Urinary bladder (tissue), 4 donors: Measurements from ENCODE around the gene LCNL1. TPM values are rescaled to one million over a fixed set of nuclear protein-coding genes. Genes with fewer than 3 reads are reported as not detected.
"Not testable (repeated sequence)": the region's sequence is repeated elsewhere in the genome, so short reads cannot be mapped to it uniquely, and the experiment has no call there.

ENCODE experiments used
- DNase-seq: peaks from one replicate; pipeline ENCODE4 v3.0.0-alpha.2; 2015; ENCODE audit errors: extremely low spot score
- H3K27ac ChIP-seq: one replicate; pipeline ENCODE4 v1.5.1; 2013; ENCODE audit warnings: low read depth, mild to moderate bottlenecking, moderate library complexity
- H3K36me3 ChIP-seq: one replicate; pipeline ENCODE4 v1.6.1; 2013; ENCODE audit warnings: mild to moderate bottlenecking, moderate library complexity; ENCODE audit not compliant: insufficient read depth
- H3K4me1 ChIP-seq: one replicate; pipeline ENCODE4 v1.6.1; 2013; ENCODE audit warnings: mild to moderate bottlenecking, moderate library complexity; ENCODE audit not compliant: insufficient read depth
- H3K4me3 ChIP-seq: one replicate; pipeline ENCODE4 v1.5.1; 2013; ENCODE audit warnings: low read depth, low read length
- WGBS: extraction: QIAGEN DNeasy Blood & Tissue Kit; methylation state at CpG from one replicate; pipeline ENCODE4 v1.1.7; 2013; 5-methylcytosine and 5-hydroxymethylcytosine counted together
- polyA plus RNA-seq: library from polyadenylated mRNA; stranded (reverse); fragments of 200-250 nt; gene quantifications from one replicate; pipeline ENCODE4 v1.2.3, GENCODE V29; 2013
- total RNA-seq: library from RNA; depleted of rRNA; stranded (reverse); fragments of >200 nt; gene quantifications from one replicate; pipeline ENCODE4 v1.2.3, GENCODE V29; 2014
- donor health status: healthy with polysubstance abuse.
- donor health status: healthy.

LCNL1 gene
- total and polyA plus RNA-seq, 2 donors = 0.11 to 0.30 TPM

GRCh38 chr9:136992819-136993369 is 10.1 kb downstream of the LCNL1 start:
- no peak overlapping the region for H3K27ac ChIP-seq
- peak overlapping the region; percentile 75 for H3K4me3 ChIP-seq
- no peak for DNase-seq
- no peaks in the 10 kb centered on the region for H3K36me3 ChIP-seq
- 43% methylated on average over 18 of the region's 18 CpGs for WGBS
- no peaks in the 10 kb centered on the region for H3K4me1 ChIP-seq

GRCh38 chr9:136994180-136994887 is 11.5 kb downstream of the LCNL1 start:
- WGBS = 67% methylated on average over 54 of the region's 54 CpGs
- Histone ChIP-seq H3K4me3 (no peak overlapping the region), H3K4me1 (no peaks in the 10 kb centered on the region), H3K36me3 (no peaks in the 10 kb centered on the region), H3K27ac (no peak overlapping the region)
- DNase-seq = no peak

GRCh38 chr9:136994888-136995230 is 12.1 kb downstream of the LCNL1 start:
- H3K4me1 ChIP-seq = no peaks in the 10 kb centered on the region
- DNase-seq = no peak

GRCh38 chr9:136995362-136995761 is 12.6 kb downstream of the LCNL1 start:
- Histone ChIP-seq H3K36me3 (no peaks in the 10 kb centered on the region), H3K27ac (no peak overlapping the region), H3K4me1 (no peaks in the 10 kb centered on the region), H3K4me3 (no peak overlapping the region)
- 21% methylated on average over 30 of the region's 30 CpGs for WGBS
- DNase-seq = no peak

More at GRCh38 chr9:136994888-136995230, 12.1 kb downstream of the LCNL1 start:
- Histone ChIP-seq H3K36me3 (no peaks in the 10 kb centered on the region), H3K27ac (no peak overlapping the region), H3K4me3 (no peak overlapping the region)
- 35% methylated on average over 40 of the region's 40 CpGs for WGBS

- H3K4me3 ChIP-seq = no peak overlapping the region
- H3K36me3 ChIP-seq = no peaks in the 10 kb centered on the region
- H3K27ac ChIP-seq = no peak overlapping the region
- no peaks in the 10 kb centered on the region for H3K4me1 ChIP-seq
- no peak for DNase-seq
- 15% methylated on average over 12 of the region's 12 CpGs for WGBS
Observed at GRCh38 chr9:136995772-136996311, 13.0 kb downstream of the LCNL1 start.

- H3K27ac ChIP-seq = no peak within 1 kb of the TSS
Observed at GRCh38 chr9:136996361-136997292, 13.8 kb downstream of the LCNL1 start, which contains the start of gene CLIC3. TSS of gene CLIC3 (minus strand) at chr9:136996568. CDS start at chr9:136996543, 25 bp downstream.

GRCh38 chr9:136997371-136997770 is 14.6 kb downstream of the LCNL1 start:
- H3K4me3 ChIP-seq = no peak overlapping the region
- H3K27ac ChIP-seq = no peak overlapping the region
- WGBS = 83% methylated on average over 10 of the region's 10 CpGs
- no peak for DNase-seq
- no peaks in the 10 kb centered on the region for H3K36me3 ChIP-seq
- H3K4me1 ChIP-seq = no peaks in the 10 kb centered on the region

More at GRCh38 chr9:136996361-136997292, 13.8 kb downstream of the LCNL1 start, which contains the start of gene CLIC3:
- H3K4me1 ChIP-seq = no peaks in the 10 kb centered on the region
- H3K36me3 ChIP-seq = no peaks in the 10 kb centered on the region
- WGBS = 28% methylated on average over 35 of the region's 35 CpGs
- no peak for DNase-seq
- H3K4me3 ChIP-seq = no peak within 1 kb of the TSS

- 70% methylated on average over 18 of the region's 18 CpGs for WGBS
- H3K36me3 ChIP-seq = no peaks in the 10 kb centered on the region
- DNase-seq = no peak
- no peak overlapping the region for H3K4me3 ChIP-seq
- no peak overlapping the region for H3K27ac ChIP-seq
- no peaks in the 10 kb centered on the region for H3K4me1 ChIP-seq
Observed at GRCh38 chr9:136997830-136998234, 15.0 kb downstream of the LCNL1 start.

GRCh38 chr9:137000177-137000930 is 17.6 kb downstream of the LCNL1 start:
- Histone ChIP-seq H3K4me3 (no peak overlapping the region), H3K36me3 (no peaks in the 10 kb centered on the region), H3K4me1 (no peaks in the 10 kb centered on the region), H3K27ac (no peak overlapping the region)
- no peak for DNase-seq
- WGBS = 66% methylated on average over 10 of the region's 10 CpGs

GRCh38 chr9:137001857-137002645 is 19.3 kb downstream of the LCNL1 start:
- no peak overlapping the region for H3K27ac ChIP-seq
- DNase-seq = no peak
- 83% methylated on average over 20 of the region's 20 CpGs for WGBS
- no peak overlapping the region for H3K4me3 ChIP-seq
- no peaks in the 10 kb centered on the region for H3K36me3 ChIP-seq
- H3K4me1 ChIP-seq = no peaks in the 10 kb centered on the region

- no peaks in the 10 kb centered on the region for H3K36me3 ChIP-seq
- no peak overlapping the region for H3K4me3 ChIP-seq
- no peak for DNase-seq
- no peak overlapping the region for H3K27ac ChIP-seq
- H3K4me1 ChIP-seq = no peaks in the 10 kb centered on the region
- WGBS = 86% methylated on average over 10 of the region's 10 CpGs
Observed at GRCh38 chr9:137002646-137003041, 19.9 kb downstream of the LCNL1 start.

GRCh38 chr9:137004285-137004684 is 21.5 kb downstream of the LCNL1 start:
- not testable (repeated sequence) for H3K27ac ChIP-seq, H3K4me1 ChIP-seq, DNase-seq, H3K36me3 ChIP-seq, H3K4me3 ChIP-seq
- WGBS = 47% methylated on average over 17 of the region's 17 CpGs
